HG03159 (cell line): ENCODE measurements around the gene GFM2.
"Not testable (repeated sequence)": the region's sequence is repeated elsewhere in the genome, so short reads cannot be mapped to it uniquely, and the experiment has no call there.

Experiments
- ATAC-seq: cut with Tn5 transposase; IDR thresholded peaks from one replicate; pipeline ENCODE4 v1.9.1; 2021; ENCODE audit warnings: mild to moderate bottlenecking, moderate library complexity; ENCODE audit not compliant: unreplicated experiment

GFM2 gene, protein sequence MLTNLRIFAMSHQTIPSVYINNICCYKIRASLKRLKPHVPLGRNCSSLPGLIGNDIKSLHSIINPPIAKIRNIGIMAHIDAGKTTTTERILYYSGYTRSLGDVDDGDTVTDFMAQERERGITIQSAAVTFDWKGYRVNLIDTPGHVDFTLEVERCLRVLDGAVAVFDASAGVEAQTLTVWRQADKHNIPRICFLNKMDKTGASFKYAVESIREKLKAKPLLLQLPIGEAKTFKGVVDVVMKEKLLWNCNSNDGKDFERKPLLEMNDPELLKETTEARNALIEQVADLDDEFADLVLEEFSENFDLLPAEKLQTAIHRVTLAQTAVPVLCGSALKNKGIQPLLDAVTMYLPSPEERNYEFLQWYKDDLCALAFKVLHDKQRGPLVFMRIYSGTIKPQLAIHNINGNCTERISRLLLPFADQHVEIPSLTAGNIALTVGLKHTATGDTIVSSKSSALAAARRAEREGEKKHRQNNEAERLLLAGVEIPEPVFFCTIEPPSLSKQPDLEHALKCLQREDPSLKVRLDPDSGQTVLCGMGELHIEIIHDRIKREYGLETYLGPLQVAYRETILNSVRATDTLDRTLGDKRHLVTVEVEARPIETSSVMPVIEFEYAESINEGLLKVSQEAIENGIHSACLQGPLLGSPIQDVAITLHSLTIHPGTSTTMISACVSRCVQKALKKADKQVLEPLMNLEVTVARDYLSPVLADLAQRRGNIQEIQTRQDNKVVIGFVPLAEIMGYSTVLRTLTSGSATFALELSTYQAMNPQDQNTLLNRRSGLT

DNA sequence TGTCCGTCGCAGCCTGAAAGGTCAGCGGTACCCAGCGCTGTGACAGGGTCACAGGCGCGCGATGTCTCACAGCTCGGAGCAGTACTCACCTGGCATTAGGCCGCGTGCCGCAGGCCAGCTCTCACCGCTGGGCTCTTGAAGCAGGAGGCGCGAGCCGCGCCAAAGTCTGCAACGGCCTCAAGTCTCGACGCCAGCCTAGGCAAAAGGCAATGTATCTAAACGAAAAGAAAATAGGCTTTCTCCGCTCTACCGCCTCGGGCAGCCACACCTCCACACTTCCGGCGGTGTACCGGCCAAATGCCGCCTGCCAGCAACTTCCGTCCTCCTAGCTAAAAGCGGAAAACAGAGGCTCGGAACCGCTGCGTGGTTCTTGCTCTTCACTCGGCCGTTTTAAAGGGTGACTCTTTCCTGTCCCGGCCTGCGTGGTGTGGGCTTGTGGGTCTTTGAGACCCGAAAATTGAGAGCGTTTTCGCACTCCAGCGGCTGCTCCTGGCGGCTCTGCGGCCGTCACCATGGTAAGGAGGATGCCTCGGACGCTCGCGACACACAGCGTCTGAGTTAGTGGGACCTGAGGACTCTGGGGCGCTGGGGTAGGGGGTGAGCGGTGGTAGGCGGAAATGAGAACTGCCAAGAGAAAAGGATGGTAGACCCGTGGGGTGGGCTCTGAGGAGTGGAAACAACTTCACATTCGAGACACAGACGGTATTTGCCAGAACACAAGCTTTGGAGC, at the start of gene GFM2, which contains the start of gene NSA2:
Gene GFM2, minus strand, starts transcription at position 269 of the 730 bp plus-strand sequence. CDS start 3,375 bp downstream, outside the sequence.
Gene NSA2, plus strand, starts transcription at position 401 of the 730 bp plus-strand sequence. Its CDS starts 112 bp downstream, at position 513.
- ATAC-seq, result peak; percentile 87

DNA sequence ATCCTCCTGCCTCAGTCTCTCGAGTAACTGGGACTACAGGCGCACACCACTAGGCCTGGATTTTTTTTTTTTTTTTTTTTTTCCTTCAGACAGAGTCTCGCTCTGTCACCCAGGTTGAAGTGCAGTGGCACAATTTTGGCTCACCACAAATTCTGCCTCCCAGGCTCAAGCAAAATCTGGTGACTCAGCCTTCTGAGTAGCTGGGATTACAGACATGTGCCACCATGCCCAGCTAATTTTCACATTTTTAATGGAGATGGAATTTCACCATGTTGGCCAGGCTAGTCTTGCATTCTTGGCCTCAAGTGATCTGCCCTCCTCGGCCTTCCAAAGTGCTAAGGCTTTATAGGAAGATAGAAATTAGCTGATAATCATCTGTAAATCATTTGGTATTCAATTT, 44.0 kb upstream of the GFM2 start:
- ATAC-seq, result no peak

DNA sequence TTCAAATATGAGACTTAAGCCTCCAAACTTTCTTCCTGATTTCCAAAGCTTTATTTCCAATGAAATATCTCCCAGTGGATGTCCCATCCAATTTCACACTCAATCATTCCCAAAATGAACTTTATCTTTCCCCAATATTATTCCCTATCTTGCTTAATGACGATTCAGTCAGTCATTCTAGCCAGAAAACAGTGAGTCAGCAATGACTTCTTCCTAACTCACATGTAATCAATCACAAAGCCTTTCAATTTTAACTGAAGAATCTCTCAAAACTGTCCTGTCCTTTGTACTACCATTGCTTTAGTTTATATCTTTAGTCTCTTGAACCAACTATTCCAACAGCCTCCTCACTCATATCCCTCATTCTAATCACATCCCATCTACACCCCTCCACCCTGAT, 35.0 kb upstream of the GFM2 start:
- no peak for ATAC-seq

DNA sequence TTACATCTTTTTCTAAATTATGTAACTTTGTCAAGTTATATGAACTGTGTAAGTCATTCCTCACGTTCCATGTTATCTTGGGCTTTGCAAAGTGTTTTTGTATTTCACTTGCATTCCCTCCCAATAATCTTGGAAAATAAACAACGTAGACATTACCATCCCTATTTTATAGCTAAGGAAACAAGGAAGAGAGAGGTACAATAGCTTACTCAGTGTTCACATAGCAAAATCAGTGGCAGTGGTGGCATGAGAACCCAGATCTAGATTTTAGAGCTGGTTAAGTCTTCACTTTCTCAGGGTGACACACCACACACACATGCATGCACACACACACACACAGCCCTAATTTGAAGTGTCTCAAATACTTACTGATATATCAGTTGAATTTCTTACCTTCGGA, 34.3 kb upstream of the GFM2 start:
- ATAC-seq, result no peak

DNA sequence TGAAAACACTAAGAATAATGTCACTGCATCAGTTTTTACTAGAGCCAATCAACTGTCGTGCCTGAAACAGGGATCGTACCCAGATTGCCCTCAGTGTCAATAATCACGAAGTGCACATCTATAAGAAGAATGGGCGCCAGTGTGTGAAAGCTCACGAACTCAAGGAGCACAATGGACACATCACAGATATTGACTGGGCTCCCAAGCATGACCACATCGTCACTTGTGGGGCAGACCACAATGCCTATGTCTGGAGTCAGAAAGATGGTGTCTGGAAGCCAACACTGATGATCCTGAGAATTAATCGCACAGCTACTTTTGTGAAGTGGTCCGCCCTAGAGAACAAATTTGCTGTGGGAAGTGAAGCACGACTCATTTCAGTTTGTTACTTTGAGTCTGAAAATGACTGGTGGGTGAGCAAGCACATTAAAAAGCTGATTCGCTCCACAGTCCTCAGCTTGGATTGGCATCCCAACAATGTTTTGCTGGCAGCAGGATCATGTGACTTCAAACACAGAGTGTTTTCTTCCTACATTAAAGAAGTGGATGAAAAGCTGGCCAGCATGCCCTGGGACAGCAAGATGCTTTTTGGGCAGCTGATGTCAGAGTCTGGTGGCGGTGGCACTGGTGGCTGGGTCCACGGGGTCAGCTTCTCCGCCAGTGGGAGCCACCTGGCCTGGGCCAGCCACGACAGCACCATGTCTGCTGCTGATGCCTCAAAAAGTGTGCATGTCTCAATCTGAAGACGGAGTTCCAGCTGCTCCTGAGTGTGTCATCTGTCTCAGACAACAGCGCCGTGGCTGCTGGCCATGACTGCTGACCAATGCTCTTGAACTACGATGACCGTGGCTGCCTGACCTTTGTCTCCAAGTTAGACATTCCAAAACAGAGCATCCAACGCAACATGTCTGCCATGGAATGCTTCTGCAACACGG, 32.3 kb upstream of the GFM2 start:
- ATAC-seq, result no peak

DNA sequence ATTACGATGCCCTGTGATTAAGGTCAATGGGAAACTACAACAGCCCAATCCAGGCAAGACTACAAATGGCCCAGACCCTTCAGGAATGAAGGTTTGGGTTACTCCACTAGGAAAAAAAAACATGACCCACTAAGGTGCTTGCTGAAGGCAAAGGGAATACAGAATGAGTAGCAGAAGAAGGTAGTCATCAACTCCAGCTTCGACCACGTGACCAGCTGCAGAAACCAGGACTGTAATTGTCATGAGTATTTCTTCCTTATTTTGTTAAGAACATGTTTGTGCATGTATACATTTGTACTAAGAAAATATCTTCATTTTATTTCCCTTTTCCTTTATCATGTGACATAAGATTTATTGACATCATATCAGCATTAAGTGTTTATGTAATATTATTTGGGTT, 24.8 kb upstream of the GFM2 start:
- ATAC-seq, result not testable (repeated sequence)

DNA sequence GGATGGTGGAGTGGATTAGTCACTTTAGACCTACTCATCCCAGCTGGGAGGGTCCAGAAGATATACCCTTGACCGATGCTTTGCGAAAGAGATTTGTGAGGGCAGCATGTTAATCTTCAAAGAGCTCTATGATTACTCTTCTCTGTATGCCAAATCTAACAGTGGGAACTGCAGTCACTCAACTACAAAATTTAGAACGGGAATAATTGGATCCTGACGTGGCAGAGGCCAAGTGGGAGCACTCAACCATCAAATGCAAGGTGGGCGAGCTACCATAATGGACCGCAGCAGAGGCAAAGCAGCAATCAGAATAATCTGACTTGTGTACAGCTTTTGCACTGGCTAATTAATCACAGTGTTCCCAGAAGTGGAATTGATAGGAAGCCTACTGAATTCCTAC, 20.5 kb upstream of the GFM2 start:
- no peak for ATAC-seq

DNA sequence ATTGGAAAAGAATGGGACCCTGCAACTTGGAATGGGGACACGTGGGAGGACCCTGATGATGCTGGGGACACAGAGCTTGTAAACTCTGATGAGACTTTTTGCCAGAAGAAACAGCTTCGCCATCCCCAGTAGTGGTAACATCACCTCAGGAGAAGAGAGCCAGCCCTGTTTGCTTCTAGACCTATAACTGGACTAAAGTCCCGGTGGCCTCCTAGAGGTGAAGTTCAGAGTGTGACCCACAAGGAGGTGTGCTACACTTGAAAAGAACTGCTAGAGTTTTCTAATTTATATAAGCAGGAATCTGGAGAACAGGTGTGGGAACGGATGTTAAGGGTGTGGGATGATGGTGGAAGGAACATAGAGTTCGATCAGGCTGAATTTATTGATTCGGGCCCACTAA, 19.9 kb upstream of the GFM2 start:
- no peak for ATAC-seq

DNA sequence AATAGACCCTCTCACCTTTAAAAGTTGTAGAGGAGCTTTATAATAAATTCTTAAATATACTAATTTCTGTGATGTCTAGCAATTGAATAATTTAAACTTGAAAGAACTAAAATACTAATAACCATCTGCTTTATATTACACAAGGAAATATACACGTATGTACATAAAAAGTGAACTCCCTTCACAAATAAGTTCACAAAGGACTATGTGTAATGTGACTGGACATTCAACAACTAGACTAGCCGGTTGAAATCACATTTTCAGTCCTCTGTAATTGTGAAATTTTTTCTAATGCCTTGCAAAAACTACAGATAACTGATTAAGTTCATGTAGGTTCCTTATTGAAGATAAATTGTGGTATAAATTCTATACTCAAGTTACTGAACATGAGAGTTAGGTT, 11.7 kb upstream of the GFM2 start:
- ATAC-seq, result no peak

DNA sequence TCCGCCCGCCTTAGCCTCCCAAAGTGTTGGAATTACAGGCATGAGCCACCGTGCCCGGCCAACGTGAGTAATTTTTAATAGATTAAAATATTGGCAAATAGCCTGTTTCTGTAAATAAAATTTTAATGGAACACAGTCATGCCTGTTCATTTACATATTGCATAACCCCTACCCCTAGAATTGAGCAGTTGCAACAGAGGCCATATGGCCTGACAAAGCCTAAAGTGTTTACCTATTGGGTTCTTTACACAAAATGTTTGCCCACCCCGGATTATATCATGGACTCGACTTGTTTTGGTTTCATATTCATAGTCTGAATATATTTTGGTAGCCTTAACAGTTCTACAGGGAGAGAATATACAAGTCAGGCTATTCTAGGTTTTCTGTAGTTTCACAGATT, 5.4 kb upstream of the GFM2 start:
- no peak for ATAC-seq

DNA sequence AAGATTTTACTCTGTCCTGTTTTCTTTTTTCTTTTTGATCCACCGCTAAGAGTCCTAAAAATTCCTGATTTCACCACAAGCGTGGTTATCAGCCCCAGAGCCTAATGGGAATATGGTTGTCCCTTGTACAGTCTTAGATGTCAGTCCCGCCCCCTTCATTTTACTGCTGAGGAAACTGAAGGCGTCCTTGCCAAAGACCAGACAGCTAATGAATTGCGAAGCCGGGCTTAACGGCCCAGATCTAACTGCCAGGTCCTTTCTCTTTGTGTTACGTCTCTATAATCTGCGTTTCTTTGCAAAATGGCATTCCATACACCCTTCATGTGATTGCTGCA, 629 bp upstream of the GFM2 start:
- no peak for ATAC-seq

DNA sequence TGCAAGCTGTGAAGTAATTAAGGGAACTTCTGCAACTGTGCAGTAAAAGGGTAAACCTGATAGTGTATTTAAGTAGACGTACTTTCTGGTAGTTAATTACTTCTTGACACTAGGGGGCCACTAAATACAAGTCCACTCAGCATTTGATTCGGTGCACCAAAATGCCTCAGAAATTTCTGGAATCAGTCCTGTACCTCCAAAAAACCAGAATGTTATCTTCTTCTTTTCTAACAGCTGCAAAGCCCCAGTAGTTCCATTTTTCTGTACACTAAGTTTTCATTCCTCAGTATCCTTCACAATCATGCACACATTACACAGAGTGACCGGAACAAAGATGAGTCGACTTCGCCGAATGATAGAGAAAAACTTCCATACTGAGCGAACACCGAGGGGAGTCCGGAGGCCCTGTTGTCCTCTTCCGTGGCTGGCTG, 484 bp downstream of the GFM2 start:
- ATAC-seq, result peak; percentile 45

DNA sequence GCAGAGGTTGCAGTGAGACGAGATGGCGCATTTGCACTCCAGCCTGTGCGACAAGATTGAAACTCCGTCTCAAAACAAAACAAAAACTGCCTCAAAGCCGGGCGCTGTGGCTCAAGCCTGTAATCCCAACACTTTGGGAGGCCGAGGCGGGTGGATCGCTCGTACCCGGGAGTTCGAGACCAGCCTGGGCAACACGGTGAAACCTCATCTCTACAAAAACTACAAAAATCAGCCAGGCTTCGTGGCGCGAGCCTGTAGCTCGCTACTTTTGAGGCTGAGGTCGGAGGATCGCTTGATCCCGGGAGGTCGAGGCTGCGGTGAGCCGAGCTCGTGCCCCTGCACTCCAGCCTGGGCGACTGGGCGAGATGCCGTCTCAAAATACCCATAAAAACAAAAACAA, 988 bp downstream of the GFM2 start:
- no peak for ATAC-seq

DNA sequence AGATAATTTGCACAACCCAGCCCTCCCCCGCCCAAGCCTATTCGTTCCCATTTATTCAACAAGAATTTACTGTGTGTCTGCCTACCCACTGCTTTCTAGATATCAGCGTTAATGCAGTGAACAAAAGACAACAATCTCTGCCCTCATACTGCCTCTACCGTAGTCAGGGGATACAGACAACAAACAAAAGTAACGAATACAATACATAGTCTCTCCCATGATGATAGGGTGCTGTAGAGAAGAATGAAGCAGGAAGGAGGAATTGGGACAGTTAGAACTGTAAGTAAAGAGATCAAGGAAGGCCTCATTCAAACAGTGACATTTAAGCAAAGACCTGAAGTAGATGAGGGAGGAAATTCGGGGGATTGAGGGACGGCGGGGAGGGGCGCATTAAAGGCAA, 1.7 kb downstream of the GFM2 start:
- no peak for ATAC-seq

DNA sequence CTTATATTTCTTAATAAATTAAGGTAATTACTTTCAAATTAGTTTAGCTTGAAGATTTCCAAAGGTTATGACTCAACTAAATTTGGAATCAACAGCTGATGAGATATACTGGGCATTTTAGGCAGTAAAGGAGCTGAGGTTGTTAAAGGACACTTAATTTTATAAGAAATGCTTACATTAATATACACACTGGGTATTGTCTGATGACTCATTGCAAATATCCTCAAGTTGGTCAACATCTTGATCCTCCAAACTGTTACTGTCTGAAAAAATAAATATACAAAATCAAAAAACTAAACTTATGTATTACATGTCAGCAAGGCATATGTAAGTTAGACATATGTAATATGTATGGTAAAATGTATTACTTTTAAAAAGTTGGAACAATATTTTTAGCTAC, 3.4 kb downstream of the GFM2 start:
- no peak for ATAC-seq

DNA sequence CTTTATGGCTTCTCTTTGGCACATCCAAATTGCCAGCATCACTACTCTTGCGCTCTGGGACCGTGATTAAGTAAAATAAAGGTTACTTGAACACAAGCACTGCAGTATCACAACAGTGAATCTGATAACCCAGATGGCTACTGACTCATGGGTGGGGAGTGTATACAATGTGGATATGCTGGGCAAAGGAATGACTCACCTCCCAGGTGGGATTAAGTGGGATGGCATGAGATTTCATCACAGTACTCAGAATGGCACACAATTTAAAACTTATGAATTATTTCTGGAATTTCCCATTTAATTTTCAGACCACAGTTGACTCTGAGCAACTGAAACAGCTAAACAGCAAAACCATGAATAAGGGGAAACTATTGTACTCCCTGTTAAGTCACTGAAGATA, 4.3 kb downstream of the GFM2 start:
- no peak for ATAC-seq

DNA sequence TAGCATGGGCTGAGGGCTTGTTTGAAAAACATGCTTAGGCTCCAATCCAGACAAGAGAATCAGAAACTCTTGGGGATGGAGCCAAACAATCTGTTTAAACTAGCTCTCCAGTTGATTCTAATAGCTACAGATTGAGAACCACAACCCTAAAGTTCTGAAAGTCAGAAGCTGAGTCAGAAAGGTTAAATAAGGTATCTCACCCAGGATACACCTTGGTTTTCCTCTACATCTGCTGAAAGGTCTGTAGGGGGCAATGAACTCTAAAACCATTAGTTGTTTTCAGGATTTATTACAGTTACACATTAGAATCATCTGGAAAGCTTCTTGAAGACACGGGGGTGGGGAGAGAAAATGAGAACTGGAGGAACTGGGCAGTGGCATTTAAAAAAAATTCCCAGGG, 5.7 kb downstream of the GFM2 start:
- ATAC-seq, result no peak

DNA sequence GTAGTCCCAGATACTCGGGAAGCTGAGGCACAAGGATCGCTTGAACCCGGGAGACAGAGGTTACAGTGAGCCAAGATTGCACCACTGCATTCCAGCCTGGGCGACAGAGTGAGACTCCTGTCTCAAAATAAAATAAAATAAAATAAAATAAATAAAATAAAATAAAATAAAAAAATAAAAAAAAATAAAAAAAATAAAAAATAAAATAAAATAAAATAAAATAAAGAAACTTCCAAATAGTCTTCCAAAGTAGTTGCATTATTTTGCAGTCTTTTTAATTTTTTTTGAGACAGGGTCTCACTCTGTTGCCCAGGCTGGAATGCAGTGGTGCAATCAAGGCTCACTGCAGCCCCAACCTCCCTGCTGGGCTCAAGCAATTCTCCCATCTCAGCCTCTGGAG, 18.2 kb downstream of the GFM2 start:
- ATAC-seq, result not testable (repeated sequence)

DNA sequence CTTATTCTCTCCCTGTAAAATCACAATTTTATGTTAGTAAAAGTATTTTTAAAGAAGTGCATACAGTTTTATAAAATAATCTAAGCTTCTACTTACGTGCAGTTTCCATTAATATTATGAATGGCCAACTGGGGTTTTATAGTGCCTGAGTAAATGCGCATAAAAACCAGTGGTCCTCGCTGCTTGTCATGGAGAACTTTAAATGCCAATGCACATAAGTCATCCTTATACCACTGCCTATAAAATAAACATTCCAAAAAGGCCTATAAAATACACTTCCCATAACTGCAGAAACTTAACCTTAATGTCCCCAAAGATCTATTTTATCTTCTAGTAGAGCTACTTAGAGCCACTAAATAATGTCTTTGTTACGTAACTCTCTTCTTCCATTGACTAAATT, 28.5 kb downstream of the GFM2 start:
- no peak for ATAC-seq

DNA sequence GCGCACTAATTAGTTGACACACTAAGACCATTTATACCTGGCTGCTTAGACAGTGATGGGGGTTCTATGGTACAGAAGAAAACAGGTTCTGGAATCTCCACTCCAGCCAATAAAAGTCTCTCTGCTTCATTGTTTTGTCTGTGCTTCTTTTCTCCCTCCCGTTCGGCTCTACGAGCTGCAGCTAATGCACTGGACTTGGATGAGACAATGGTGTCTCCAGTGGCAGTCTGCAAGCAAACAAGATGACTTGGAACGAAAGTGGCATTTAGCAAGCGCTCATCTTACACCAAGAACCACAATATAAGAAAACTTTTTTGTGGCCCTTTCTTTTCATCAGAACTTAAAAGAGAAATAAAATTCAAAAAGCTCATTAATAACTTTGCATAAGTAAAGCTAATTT, 30.2 kb downstream of the GFM2 start:
- no peak for ATAC-seq

DNA sequence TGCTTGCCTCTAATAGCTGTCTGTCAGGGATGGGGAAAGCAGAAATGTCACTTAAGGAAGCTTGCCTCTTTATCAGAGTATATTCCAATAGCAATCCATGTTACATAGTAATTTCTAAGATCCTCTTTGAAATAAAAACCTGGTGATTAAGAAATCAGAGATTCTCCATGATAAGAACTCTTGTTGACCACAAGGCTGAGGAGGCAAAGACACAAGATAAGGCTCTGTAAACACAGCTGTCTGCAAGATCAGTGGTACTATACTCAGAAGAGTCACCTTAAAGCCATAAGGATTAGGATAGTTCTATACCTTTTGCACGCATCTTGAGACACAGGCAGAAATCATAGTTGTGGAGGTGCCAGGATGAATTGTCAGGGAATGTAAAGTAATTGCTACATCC, 41.6 kb downstream of the GFM2 start:
- ATAC-seq, result no peak
